Coronary artery (tissue), 2 donors: ENCODE measurements around the gene MAP6.

ENCODE experiments used
- DNase-seq: peaks from one replicate; pipeline ENCODE4 v3.0.0-alpha.2; 2017; ENCODE audit warnings: low spot score
- H3K27ac ChIP-seq, 2 donors: fragments of 200-600 bp; sonication (generic); one replicate each; pipeline ENCODE4 v1.5.1; 2016 to 2019
- H3K4me3 ChIP-seq: fragments of 200-600 bp; sonication (generic); 2 replicates; pipeline ENCODE4 v1.5.1; 2016; ENCODE audit warnings: mild to moderate bottlenecking, moderate library complexity
- CTCF ChIP-seq: fragments of 200-600 bp; sonication (generic); IDR thresholded peaks from one replicate; pipeline ENCODE4 v1.5.1; 2019; ENCODE audit warnings: antibody characterized with exemption

The MAP6 gene

DNA sequence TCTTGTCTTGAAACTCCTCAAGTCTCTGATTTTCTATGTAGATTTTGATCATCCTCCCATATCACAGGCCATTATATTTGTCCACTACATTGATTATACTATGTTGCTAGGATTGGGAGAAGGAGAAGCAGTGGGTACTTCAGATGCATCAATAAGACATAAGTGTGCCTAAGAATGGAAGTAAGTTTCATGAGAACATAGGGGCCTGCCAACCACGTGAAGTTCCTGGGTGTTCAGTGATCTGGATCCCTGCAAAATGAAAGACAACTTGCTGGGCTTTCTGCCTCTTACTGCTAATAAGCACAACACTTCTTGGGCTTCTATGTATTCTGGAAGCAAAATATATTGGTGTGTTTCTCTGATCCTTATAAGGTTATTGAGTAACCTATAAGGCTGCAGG lies 89.0 kb downstream of the MAP6 start:
- no peak for DNase-seq
- no peak for TF ChIP-seq CTCF
- Histone ChIP-seq H3K4me3 (no peak overlapping the region), H3K27ac (no peak overlapping the region)

GRCh38 chr11:75578977-75579376 lies 89.9 kb downstream of the MAP6 start:
- TF ChIP-seq CTCF = no peak
- DNase-seq = no peak
- no peak overlapping the region for H3K27ac ChIP-seq
- H3K4me3 ChIP-seq = no peak overlapping the region

- TF ChIP-seq CTCF = peak; percentile 51
- DNase-seq = no peak
Observed at GRCh38 chr11:75577207-75577606, 91.6 kb downstream of the MAP6 start.

DNA sequence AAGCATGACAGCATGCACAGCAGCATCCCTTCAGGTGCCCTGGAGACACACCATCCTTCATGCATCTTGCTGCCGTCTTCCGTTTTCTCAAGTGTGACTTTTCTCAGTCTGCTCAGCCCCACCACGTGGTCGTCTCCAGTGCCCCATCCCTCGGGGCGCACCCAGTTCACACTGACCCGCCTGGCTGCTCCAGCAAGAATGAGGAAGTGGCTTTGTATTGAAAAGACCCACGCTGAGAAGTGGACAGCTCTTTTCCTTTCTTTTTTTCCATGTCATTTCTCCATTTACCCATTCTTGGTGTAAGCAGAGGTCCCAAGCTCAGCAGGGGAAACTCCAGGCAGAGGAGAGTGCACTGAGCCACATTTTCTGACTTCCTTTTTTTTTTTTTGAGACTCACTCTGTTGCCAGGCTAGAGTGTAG lies 92.3 kb downstream of the MAP6 start:
- Histone ChIP-seq H3K27ac (peak overlapping the region in 1 of 2 donors; percentile 26), H3K4me3 (no peak overlapping the region)
- no peak for DNase-seq
- TF ChIP-seq CTCF = no peak

More at GRCh38 chr11:75577207-75577606, 91.6 kb downstream of the MAP6 start:
- H3K27ac ChIP-seq = peak overlapping the region in 1 of 2 donors; percentile 2
- H3K4me3 ChIP-seq = no peak overlapping the region

DNA sequence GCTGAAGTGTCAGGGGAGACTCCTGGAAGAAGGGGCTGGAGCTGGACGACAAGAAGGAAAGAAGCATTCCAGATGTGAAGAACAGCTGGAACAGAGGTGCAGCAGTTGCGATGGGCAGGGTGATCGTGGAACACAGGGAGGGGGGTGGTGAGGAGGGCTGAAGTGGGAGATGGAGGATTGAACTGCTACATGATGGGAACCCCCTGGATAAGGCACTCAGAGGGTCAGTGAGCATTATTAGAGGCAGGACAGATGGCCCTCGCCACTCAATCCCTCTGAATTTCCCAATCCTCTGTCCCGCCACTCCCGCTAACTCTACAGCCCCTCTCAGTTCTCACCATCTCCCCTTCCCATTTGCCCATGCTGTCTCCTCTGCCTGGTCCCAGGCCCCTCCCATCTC lies 92.8 kb downstream of the MAP6 start:
- DNase-seq = no peak
- Histone ChIP-seq H3K27ac (peak overlapping the region in 1 of 2 donors; percentile 26), H3K4me3 (no peak overlapping the region)
- TF ChIP-seq CTCF = no peak

- Histone ChIP-seq H3K4me3 (no peak overlapping the region), H3K27ac (peak overlapping the region in 1 of 2 donors; percentile 41)
- DNase-seq = no peak
- TF ChIP-seq CTCF = no peak
Observed at GRCh38 chr11:75574698-75575602, 93.9 kb downstream of the MAP6 start.

DNA sequence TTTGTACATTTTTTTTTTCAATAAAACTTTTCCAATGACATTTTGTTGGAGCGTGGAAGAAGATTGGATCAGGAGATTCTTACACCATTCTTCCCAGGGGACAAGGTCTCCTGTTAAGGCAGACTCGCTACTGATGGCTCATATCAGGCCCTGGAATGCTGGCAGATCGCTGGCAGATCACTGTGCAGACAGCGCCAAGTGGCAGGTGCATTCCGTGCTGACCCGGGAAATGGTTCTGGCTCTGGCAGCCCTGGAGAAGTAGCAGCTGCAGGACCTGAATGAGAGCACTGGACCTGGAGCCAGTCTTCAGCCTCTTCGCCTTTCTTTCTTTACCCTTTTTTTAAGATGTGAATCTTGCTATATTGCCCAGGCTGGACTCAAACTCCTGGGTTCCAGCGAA lies 96.1 kb downstream of the MAP6 start:
- no peak for TF ChIP-seq CTCF
- DNase-seq = no peak
- Histone ChIP-seq H3K4me3 (no peak overlapping the region), H3K27ac (no peak overlapping the region)
